Parathyroid adenoma (tissue), 2 donors: Measurements from ENCODE around the gene PPP2R3B.

Source experiments
- H2AFZ ChIP-seq: fragments of 300-600 bp; sonication (generic); one replicate; pipeline ENCODE4 v1.7.0; 2017; ENCODE audit warnings: antibody characterized with exemption, mild to moderate bottlenecking
- H3K27ac ChIP-seq: fragments of 300-600 bp; sonication (generic); one replicate; pipeline ENCODE4 v1.7.0; 2017
- H3K27me3 ChIP-seq: fragments of 300-600 bp; sonication (generic); one replicate; pipeline ENCODE4 v1.7.0; 2017; ENCODE audit warnings: low read length; ENCODE audit not compliant: control insufficient read depth, insufficient read depth
- H3K36me3 ChIP-seq: fragments of 300-600 bp; sonication (generic); one replicate; pipeline ENCODE4 v1.7.0; 2017; ENCODE audit warnings: low read length; ENCODE audit not compliant: control insufficient read depth, insufficient read depth
- H3K4me1 ChIP-seq: fragments of 300-600 bp; sonication (generic); one replicate; pipeline ENCODE4 v1.7.0; 2017; ENCODE audit warnings: control low read depth
- H3K4me2 ChIP-seq: fragments of 300-600 bp; sonication (generic); one replicate; pipeline ENCODE4 v1.7.0; 2017; ENCODE audit warnings: low read length
- H3K4me3 ChIP-seq: fragments of 300-600 bp; sonication (generic); one replicate; pipeline ENCODE4 v1.7.0; 2017; ENCODE audit warnings: low read depth, low read length
- H3K79me2 ChIP-seq: fragments of 300-600 bp; sonication (generic); one replicate; pipeline ENCODE4 v1.7.0; 2017; ENCODE audit warnings: control low read depth
- H3K9ac ChIP-seq: fragments of 300-600 bp; sonication (generic); one replicate; pipeline ENCODE4 v1.7.0; 2017; ENCODE audit warnings: mild to moderate bottlenecking
- H3K9me3 ChIP-seq: fragments of 300-600 bp; sonication (generic); one replicate; pipeline ENCODE4 v1.7.0; 2017; ENCODE audit warnings: low read length; ENCODE audit not compliant: control insufficient read depth
- TF ChIP-seq, protein P1 (sequence below): fragments of 300-600 bp; sonication (generic); IDR thresholded peaks from one replicate; pipeline ENCODE4 v1.7.0; 2017; ENCODE audit warnings: antibody characterized with exemption, mild to moderate bottlenecking
- donor health status: primary hyperparathyroidism.

Gene PPP2R3B

DNA sequence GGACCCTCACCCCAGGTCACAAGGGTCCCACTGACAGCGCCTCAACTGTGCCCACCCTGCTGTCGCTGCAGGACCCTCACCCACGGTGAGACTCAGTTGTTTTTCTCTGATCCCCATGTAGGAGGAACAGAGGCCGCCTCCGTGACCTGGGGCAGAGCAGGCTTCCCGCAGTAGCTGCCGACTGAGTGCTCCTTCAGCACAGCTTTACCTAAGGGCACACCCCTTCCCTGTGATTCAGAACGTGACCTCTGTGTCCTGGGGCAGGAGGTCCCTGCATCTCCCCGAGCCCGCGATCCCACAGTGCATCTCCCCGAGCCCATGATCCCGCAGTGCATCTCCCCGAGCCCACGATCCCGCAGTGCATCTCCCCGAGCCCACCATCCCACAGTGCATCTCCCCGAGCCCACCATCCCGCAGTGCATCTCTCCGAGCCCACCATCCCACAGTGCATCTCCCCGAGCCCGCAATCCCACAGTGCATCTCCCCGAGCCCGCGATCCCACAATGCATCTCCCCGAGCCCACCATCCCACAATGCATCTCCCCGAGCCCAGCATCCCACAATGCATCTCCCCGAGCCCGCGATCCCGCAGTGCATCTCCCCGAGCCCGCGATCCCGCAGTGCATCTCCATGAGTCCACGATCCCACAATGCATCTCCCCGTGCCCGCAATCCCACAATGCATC is 23.6 kb downstream of the PPP2R3B start:
- H3K36me3 ChIP-seq: no peaks in the 10 kb centered on the region
- H2AFZ ChIP-seq: no peak overlapping the region
- H3K4me2 ChIP-seq: no peak overlapping the region
- H3K4me1 ChIP-seq: no peaks in the 10 kb centered on the region
- H3K4me3 ChIP-seq: no peak overlapping the region
- no peaks in the 10 kb centered on the region for H3K79me2 ChIP-seq
- H3K9me3 ChIP-seq: no peaks in the 10 kb centered on the region
- TF ChIP-seq, protein P1, sequence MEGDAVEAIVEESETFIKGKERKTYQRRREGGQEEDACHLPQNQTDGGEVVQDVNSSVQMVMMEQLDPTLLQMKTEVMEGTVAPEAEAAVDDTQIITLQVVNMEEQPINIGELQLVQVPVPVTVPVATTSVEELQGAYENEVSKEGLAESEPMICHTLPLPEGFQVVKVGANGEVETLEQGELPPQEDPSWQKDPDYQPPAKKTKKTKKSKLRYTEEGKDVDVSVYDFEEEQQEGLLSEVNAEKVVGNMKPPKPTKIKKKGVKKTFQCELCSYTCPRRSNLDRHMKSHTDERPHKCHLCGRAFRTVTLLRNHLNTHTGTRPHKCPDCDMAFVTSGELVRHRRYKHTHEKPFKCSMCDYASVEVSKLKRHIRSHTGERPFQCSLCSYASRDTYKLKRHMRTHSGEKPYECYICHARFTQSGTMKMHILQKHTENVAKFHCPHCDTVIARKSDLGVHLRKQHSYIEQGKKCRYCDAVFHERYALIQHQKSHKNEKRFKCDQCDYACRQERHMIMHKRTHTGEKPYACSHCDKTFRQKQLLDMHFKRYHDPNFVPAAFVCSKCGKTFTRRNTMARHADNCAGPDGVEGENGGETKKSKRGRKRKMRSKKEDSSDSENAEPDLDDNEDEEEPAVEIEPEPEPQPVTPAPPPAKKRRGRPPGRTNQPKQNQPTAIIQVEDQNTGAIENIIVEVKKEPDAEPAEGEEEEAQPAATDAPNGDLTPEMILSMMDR: no peak
- no peaks in the 10 kb centered on the region for H3K27me3 ChIP-seq
- H3K27ac ChIP-seq: no peak overlapping the region
- H3K9ac ChIP-seq: no peak overlapping the region

DNA sequence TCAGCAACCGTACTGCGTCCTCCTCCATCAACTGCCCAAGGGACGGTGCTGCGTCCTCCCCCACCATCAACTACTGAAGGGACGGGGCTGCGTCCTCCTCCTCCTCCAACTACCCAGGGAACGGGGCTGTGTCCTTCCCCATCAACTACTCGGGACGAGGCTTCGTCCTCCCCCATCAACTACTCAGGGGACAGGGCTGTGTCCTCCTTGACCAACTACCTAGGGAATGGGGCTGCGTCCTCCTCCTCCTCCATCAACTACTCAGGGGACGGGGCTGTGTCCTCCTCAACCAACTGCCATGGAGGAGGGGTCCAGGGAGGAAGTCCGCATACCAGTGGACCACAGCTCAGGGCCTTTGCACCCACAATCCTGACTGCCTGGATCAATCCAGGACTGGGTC is 24.4 kb downstream of the PPP2R3B start:
- no peaks in the 10 kb centered on the region for H3K4me1 ChIP-seq
- H3K4me2 ChIP-seq: no peak overlapping the region
- H3K9me3 ChIP-seq: no peaks in the 10 kb centered on the region
- H3K4me3 ChIP-seq: no peak overlapping the region
- no peaks in the 10 kb centered on the region for H3K79me2 ChIP-seq
- H3K27me3 ChIP-seq: no peaks in the 10 kb centered on the region
- TF ChIP-seq, protein P1: no peak
- H3K36me3 ChIP-seq: no peaks in the 10 kb centered on the region
- H3K9ac ChIP-seq: no peak overlapping the region
- no peak overlapping the region for H2AFZ ChIP-seq
- H3K27ac ChIP-seq: no peak overlapping the region

DNA sequence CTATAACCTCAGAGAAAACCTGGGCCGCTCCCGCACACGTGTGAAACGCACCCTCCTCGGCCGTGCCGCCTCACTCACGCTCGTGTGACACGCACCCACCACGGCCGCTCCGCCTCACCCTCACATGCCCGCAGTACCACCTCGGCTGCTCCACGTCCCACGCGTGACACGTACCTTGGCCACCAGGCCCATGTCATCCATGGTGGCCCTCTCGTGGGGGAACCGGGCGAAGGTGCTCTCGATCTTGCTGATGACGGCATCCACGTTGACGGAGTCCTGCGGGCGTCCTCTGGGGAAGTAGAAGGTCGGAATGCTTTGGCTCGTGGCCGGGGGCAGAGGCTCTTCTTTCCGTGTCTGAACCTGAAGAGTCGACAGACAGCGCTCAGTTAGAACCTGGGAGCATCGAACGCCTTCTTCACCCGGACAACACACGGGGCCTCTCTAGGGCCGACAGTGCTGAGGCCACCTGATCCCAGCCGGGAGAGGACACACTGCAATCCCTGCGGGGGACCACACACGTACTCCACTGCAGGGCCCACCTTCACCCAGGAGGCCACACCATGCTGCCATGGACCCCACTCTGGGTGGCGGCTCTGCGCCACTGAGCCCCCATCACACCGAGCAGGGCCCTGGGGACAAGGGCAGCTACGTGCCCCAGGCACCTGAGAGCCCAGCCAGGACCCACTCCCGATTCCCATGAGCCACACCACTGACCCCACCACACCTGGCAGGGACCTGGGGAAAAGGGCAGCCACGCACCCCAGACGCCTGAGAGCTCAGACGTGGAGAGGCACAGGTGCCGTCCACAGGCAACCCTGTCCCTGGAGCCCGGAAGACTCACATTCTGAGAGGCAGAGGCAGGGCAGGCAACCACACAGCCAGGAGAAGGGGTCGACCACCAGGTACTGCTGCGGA is 25.2 kb downstream of the PPP2R3B start:
- Histone ChIP-seq H3K27me3 (no peaks in the 10 kb centered on the region), H3K4me2 (no peak overlapping the region), H3K27ac (no peak overlapping the region), H3K9ac (no peak overlapping the region), H3K4me1 (no peaks in the 10 kb centered on the region), H3K9me3 (no peaks in the 10 kb centered on the region), H3K4me3 (no peak overlapping the region), H3K79me2 (no peaks in the 10 kb centered on the region), H2AFZ (no peak overlapping the region), H3K36me3 (no peaks in the 10 kb centered on the region)
- TF ChIP-seq, protein P1: no peak

- H2AFZ ChIP-seq: no peak overlapping the region
- no peaks in the 10 kb centered on the region for H3K4me1 ChIP-seq
- no peaks in the 10 kb centered on the region for H3K79me2 ChIP-seq
- H3K4me3 ChIP-seq: no peak overlapping the region
- TF ChIP-seq, protein P1: no peak
- H3K9ac ChIP-seq: no peak overlapping the region
- no peak overlapping the region for H3K4me2 ChIP-seq
- H3K9me3 ChIP-seq: no peaks in the 10 kb centered on the region
- no peak overlapping the region for H3K27ac ChIP-seq
- no peaks in the 10 kb centered on the region for H3K36me3 ChIP-seq
- no peaks in the 10 kb centered on the region for H3K27me3 ChIP-seq
Observed at GRCh38 chrX:360496-361150, 26.1 kb downstream of the PPP2R3B start.
